Stimulated activated CD8-positive, alpha-beta memory T cell treated with anti-CD3 and anti-CD28 coated beads, Interleukin-4, amount 100 ng/mL, for 1 hour (primary cell): ENCODE results near the gene PTCSC3.
"Not testable (repeated sequence)": the region's sequence is repeated elsewhere in the genome, so short reads cannot be mapped to it uniquely, and the experiment has no call there.

Experiments
- DNase-seq, 2 donors: peaks; one replicate each; pipeline ENCODE4 v3.0.0-alpha.2; 2020; ENCODE audit warnings: low read depth in 2 of 2, low spot score in 1 of 2

Gene PTCSC3

DNA sequence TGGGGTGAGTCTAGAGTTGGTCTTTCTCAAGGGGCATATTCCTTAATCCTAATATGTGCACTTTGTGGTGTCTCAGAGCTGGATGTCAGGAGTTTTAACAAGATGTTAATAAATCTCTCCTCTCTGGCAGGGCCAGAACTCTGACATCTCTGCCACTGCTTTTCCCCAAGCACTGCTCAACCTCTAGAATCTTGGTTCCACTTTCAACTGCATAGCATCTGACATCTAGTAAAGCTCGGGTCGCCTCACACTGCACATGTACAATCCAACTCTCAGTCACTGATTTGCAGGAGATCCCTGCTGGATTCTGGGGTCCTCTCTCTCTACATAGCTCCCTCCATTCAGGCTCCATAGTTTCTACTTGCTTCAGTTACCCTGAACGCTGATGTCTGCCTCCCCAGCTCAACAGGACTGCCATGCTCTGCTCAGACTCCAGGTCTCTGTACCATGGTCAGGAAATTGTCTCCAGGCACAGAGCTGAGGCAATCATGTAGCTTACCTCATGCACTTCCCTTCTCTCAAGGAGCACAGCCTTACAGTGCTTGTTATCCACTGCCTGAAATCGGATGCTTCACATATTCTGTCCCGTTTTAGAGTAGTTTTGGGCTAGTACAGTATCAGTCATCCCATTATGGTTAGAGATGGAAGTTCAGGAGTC lies 1.6 kb downstream of the PTCSC3 start:
- DNase-seq = no peak

DNA sequence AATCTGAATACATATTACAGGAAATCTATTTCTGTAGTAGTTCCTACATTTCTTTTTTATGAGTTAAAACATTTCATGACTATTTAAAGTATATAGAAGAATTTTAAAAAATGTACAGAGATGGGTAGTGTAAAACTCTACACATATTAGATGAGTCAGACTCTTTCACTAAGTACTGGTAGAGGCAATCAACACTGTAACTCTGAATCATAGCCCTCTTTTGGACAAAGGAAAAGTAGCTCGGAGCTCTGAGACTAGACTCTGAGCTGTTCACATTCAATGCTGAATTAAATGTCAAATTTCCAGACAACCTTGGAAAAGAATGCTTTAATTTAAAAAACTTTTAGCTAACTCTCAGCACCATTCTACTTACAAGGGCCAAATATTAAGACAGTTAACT lies 3.4 kb downstream of the PTCSC3 start:
- DNase-seq = no peak

DNA sequence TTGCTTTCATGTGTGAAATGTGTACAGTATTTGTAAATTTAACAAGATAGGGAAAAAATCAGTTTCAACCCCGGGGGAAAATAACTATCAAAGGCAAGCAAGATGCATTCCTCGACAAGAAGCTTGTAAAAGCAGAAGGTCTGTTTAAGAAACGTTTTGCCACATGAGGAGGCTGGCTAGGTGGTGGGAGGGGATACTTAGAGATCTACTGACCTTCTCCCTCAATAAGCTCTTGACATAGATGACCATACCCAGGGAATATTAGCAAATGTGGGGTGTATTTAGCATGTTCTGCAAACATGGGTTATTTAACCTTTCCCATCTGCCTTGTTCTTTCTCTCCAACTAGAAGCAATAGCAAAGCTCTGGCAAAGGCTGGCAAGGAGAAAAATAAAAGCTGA lies 4.9 kb downstream of the PTCSC3 start:
- no peak for DNase-seq

DNA sequence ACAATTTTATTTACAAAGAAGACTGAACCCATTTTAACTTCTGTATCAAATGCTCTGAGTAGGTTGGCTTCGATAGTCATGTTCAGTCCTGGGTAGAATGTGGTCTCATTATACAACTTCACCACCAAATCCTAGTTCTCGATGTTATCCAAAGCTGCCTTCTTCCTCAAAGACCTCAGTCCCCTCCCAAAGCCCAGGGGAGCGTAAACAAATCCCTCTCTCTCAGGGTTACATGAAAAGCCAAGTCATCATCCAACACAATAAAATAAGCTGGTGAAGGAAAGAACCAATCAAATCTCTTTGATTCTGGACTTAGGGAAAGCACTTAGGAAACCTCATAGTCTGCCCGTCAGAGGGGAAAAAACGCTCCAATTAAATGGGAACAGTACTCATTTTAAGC lies 9.1 kb downstream of the PTCSC3 start:
- no peak for DNase-seq

DNA sequence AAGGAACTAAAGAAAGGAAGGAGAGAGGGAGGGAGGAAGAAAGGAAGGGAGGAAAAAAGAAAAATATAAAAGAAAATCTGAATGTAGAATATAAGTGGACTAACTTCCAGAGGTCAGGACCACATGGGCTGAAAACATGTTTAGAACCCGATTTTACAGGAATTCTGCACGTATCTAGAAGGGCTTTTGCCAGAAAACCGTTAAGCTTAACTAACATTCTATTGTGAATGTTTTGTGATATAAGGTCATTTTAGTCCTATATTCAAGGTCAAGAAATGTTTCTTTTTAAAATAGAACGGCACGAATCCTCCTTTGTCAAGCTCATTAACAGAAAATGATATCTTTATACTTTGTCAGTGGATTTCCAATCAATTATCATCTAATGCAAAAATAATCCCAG lies 13.1 kb downstream of the PTCSC3 start:
- DNase-seq = no peak

- no peak for DNase-seq
Measured at GRCh38 chr14:36162267-36162666, 14.3 kb downstream of the PTCSC3 start.

DNA sequence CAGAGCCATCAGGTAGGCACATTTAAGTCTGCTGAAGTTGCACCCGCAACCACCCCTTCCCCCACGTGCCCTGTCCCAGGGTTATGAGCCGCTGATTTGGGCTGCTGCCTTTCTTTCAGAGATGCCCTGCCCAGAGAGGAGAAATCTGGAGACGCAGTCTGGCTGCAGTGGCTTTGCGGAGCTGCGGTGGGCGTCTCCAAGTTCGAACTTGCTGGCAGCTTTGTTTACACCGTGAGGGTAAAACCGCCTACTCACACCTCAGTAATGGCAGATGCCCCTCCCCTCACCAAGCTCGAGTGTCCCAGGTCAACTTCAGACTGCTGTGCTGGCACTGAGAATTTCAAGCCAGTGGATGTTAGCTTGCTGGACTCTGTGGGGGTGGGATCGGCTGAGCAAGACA lies 14.7 kb downstream of the PTCSC3 start:
- no peak for DNase-seq

- DNase-seq = no peak
Measured at GRCh38 chr14:36151335-36151734, 25.2 kb downstream of the PTCSC3 start.

DNA sequence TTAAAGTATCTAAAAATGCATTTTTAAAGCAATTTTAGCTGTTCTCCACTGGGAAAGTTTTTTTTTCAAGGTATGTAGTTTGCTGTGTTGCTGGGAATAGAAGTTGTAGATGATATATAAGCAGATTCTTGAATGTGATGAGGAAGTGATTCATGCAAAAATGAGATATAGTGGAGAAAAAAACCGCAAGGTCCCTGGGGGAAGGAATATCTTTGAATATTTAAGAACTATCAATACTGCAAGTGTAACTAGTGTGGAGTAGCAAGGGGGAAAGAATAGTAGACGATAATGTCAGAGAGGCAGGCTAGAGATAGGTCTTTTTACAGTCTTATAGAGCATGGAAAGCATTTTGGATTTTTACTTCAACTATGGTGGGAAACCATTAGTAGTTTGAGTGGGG lies 42.5 kb downstream of the PTCSC3 start:
- DNase-seq = no peak

DNA sequence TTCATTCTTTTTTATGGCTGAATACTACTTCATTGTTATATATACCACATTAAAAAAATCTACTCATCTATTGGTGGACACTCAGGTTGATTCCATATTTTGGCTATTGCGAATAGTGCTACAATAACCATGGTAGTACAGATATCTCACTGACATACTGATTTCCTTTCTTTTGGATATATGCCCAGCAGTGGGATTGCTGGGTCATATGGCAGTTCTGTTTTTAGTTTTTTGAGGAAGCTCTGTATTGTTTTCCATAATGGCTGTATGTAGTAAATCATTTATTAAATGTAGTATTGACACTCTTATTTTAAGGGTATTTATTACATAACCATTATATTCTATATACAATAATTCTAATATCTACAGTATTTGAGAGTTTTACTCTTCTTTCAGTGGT lies 43.7 kb downstream of the PTCSC3 start:
- DNase-seq = no peak

- no peak for DNase-seq
Measured at GRCh38 chr14:36130186-36130585, 46.3 kb downstream of the PTCSC3 start.

DNA sequence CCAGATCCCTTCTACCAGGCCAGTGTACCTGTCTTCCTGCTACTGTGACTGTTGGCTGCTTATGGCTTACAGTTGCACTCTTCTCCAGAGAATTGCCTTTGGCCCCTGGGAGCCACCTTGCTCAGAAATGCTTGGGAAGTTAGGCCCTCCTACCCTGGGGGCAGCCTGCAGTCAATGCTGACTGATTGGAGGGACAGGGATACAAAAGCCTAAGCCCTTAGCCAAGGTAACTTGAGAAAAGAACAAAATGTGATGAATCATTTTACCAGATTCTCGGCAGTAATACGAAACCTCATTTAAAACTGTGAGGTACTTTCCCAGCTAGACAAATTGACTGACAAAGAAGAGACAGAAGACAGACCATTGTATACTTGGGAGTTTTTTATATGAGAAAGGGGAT lies 47.3 kb downstream of the PTCSC3 start:
- no peak for DNase-seq

GRCh38 chr14:36113341-36113740 lies 63.2 kb downstream of the PTCSC3 start:
- no peak for DNase-seq

DNA sequence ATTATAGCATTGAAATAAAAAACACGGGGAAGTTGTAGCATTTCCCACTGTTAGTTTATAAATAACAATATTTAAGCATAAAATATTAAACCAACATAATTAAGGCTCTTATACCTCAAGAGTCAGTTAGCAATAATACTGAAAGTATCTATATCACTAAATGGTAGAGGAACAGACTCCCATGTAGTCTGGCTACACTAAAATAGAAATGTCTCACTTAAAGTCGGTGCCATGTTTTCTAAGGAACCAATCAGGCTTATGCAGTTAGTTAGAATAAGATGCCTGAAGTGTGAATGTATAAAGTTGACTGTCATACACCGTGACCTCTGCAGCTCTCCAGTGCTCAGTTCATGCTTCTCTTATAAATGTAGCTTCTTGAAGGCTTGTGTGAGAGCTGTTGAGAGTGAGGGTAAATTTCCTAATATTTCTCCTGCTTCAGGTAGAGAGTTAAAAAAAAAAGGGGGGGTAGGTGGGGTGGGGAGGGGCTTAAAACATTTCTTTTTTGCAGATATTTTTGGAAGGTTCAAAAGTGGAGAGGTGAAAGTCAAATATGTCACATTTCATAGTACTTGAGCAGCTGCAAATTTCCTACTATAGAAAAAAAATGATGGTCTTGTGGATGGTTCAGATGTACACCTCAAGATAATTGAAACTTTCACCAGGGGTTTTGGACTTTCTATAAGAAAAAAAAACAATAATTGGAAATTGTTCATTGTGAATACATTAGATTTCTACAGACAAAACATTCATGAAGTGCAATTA lies 64.5 kb downstream of the PTCSC3 start:
- DNase-seq = no peak

DNA sequence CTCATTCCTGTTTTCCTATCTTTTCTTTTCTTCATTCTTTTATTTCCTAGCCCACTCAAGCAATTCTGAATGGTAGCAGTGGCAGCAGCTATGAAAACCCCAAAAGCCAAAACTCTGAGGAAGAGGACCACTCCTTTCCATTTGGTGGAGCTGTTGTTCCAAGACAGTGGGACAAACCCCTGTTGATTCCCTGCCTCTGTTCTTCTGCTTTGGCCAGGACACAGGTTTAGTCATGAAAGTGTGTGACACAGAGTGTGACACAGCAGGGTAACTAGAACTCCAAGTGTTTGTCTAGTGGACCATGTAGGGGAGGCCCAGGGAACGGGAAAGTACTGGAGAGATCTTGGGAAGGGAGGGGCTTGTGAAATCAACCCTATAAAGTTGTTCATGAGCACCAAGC lies 71.1 kb downstream of the PTCSC3 start:
- DNase-seq = no peak

DNA sequence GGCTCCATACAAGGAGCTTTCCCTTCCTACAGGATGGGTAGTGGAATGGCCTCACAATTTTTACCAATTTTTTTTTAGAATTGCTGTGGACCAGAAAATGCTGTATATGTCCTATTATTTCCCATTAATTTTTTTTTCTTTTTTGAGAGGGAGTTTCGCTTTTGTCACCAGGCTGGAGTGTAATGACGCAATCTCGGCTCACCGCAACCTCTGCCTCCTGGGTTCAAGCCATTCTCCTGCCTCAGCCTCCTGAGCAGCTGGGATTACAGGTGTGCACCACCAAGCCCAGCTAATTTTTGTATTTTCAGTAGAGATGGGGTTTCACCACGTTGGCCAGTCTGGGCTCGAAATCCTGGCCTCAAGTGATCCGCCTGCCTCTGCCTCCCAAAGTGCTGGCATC lies 72.3 kb downstream of the PTCSC3 start:
- not testable (repeated sequence) for DNase-seq

GRCh38 chr14:36099619-36100018 lies 76.9 kb downstream of the PTCSC3 start:
- no peak for DNase-seq

DNA sequence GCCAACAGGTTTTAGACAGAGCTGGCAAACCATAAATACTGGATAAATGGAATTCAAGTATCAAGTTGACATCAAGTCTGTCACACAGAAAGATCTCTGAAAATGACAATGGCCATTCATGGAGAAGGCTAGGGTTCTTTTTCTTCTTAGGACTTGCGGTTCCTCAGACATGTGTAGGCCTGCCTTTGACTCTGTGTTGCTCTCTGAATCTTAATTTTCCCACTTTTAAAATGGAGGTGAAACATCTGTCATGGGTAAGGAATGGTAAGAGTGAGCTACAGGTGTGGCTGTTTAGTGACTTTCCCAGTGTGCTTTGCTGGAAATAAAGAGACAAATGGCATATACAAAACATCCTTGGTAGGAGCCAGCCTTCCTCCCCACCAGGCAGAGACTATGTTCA lies 79.2 kb downstream of the PTCSC3 start:
- no peak for DNase-seq

DNA sequence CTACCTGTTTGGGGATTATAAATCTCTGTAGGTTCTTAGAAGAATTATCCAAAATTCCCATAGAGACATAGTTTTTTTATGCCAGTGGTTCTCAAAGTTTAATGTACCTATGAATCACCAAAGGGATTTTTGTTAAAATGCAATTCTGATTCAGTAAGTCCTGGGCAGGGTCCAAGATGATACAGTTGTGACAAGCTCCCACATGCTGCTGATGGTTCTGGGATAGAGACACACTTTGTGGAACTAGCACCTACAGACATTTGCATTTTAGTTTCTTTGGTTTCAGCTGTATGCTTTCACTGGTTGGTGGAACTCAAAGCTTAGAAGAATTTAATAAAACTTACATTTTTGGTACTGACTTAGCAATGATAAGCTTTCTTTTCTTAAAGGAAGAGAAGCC lies 80.4 kb downstream of the PTCSC3 start:
- DNase-seq = no peak

DNA sequence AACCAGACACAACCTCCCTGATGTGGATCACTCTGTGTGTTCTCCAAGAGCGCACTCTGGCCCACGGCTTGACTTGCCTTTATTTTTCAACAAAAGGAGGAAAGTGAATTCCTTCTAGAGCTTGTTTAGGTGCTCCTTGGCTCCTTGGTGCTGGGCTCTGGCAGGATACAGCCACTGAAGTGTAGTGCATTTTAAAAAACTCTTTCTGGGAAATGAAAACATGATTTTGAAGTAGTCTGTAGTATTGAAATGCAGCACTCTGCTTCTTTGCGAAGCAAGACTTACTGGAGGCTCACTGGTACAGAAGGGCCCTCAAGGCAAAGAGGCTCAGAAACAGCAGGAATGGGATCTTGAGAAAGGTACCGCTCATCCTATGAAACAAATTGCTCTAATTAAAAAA lies 81.6 kb downstream of the PTCSC3 start:
- DNase-seq = no peak

GRCh38 chr14:36091096-36091495 lies 85.4 kb downstream of the PTCSC3 start:
- DNase-seq = no peak

DNA sequence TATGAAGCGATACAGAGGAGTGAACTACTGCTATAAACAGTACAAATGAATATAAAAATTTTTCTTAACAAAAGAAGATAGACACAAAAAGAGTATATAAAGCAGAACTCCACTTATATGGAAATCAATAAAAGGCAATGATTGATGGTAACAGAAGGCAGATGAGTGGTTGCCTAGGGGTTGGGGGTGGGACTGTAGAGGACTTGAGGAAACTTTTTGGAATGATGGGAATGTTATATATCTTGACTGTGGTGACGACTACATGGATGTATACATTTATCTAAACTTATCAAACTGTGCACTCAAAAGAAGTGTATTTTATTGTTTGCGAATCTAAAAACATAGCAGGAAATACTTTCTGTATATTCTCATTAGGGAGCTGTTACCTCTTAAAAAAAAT lies 89.1 kb downstream of the PTCSC3 start:
- DNase-seq = no peak
